Cardiac muscle cell (in vitro differentiated cells and primary cell): ENCODE results near the gene GDNF. TPM values are rescaled to one million over a fixed set of nuclear protein-coding genes. Genes with fewer than 3 reads are reported as not detected.
A peak's percentile ranks its signal among the peaks of the same experiment; 100 is the strongest.
"Not testable (repeated sequence)": the region's sequence is repeated elsewhere in the genome, so short reads cannot be mapped to it uniquely, and the experiment has no call there.

Source experiments
- DNase-seq, 2 donors: peaks; one replicate each; pipeline versions ENCODE4 v3.0.0 to v3.0.0-alpha.2; 2010 to 2017; ENCODE audit warnings: low read depth in 1 of 2, low spot score in 1 of 2
- H3K27ac ChIP-seq: fragments of 200-600 bp; sonication (generic); 2 replicates; pipeline ENCODE4 v1.5.1; 2016
- H3K27me3 ChIP-seq: fragments of 200-600 bp; sonication (generic); 2 replicates; pipeline ENCODE4 v1.6.0; 2016; ENCODE audit warnings: control low read depth
- H3K36me3 ChIP-seq: fragments of 200-600 bp; sonication (generic); 2 replicates; pipeline ENCODE4 v1.5.1; 2016; ENCODE audit warnings: control low read depth
- H3K4me1 ChIP-seq: fragments of 200-600 bp; sonication (generic); 2 replicates; pipeline ENCODE4 v1.8.1; 2017; ENCODE audit warnings: low read depth, mild to moderate bottlenecking, mixed run types
- H3K4me3 ChIP-seq: fragments of 200-600 bp; sonication (generic); 2 replicates; pipeline ENCODE4 v1.5.1; 2016; ENCODE audit warnings: mild to moderate bottlenecking
- H3K9me3 ChIP-seq: fragments of 200-600 bp; sonication (generic); 2 replicates; pipeline ENCODE4 v1.5.1; 2017; ENCODE audit warnings: low read depth, mild to moderate bottlenecking, control low read depth
- CTCF ChIP-seq: IDR thresholded peaks from 2 replicates; pipeline ENCODE4 v1.5.1; 2012; ENCODE audit warnings: low read depth, mild to moderate bottlenecking, low read length
- polyA plus RNA-seq: library from polyadenylated mRNA; unstranded; fragments of >200 nt; fragmentation: Nextera tagmentation; extraction: Ambion mirVana; gene quantifications from 2 replicates; pipeline ENCODE4 v1.2.1, GENCODE V29; 2016
- total RNA-seq: library from RNA; depleted of rRNA; stranded (reverse); fragments of >200 nt; gene quantifications from 2 replicates; pipeline ENCODE4 v1.2.3, GENCODE V29; 2016

GDNF gene
- total and polyA plus RNA-seq, 2 experiments from 2014 or later = not detected

GRCh38 chr5:37869216-37869615 lies 29.4 kb upstream of the GDNF start:
- H3K4me3 ChIP-seq = no peak overlapping the region
- H3K4me1 ChIP-seq = no peaks in the 10 kb centered on the region
- H3K9me3 ChIP-seq = no peaks in the 10 kb centered on the region
- H3K27ac ChIP-seq = no peak overlapping the region
- no peaks in the 10 kb centered on the region for H3K36me3 ChIP-seq
- DNase-seq = no peak
- no peak for TF ChIP-seq CTCF
- no peaks in the 10 kb centered on the region for H3K27me3 ChIP-seq

GRCh38 chr5:37867654-37868053 lies 27.8 kb upstream of the GDNF start:
- no peak overlapping the region for H3K27ac ChIP-seq

GRCh38 chr5:37862907-37863306 lies 23.1 kb upstream of the GDNF start:
- H3K36me3 ChIP-seq, H3K4me1 ChIP-seq, DNase-seq, H3K27me3 ChIP-seq, H3K4me3 ChIP-seq, H3K27ac ChIP-seq, H3K9me3 ChIP-seq: not testable (repeated sequence)

More at GRCh38 chr5:37867654-37868053, 27.8 kb upstream of the GDNF start:
- TF ChIP-seq CTCF = no peak
- Histone ChIP-seq H3K4me1 (no peaks in the 10 kb centered on the region), H3K4me3 (no peak overlapping the region), H3K9me3 (no peaks in the 10 kb centered on the region), H3K36me3 (no peaks in the 10 kb centered on the region), H3K27me3 (no peaks in the 10 kb centered on the region)
- DNase-seq = peak in 1 of 2 donors; percentile 37

- no peak overlapping the region for H3K27ac ChIP-seq
- no peaks in the 10 kb centered on the region for H3K9me3 ChIP-seq
- no peak for DNase-seq
- no peak for TF ChIP-seq CTCF
- no peaks in the 10 kb centered on the region for H3K27me3 ChIP-seq
- no peaks in the 10 kb centered on the region for H3K36me3 ChIP-seq
- H3K4me3 ChIP-seq = no peak overlapping the region
- no peaks in the 10 kb centered on the region for H3K4me1 ChIP-seq
Observed at GRCh38 chr5:37860206-37860605, 20.4 kb upstream of the GDNF start.

- Histone ChIP-seq H3K9me3 (no peaks in the 10 kb centered on the region), H3K36me3 (no peaks in the 10 kb centered on the region), H3K27ac (no peak overlapping the region), H3K4me3 (no peak overlapping the region), H3K4me1 (no peaks in the 10 kb centered on the region), H3K27me3 (no peaks in the 10 kb centered on the region)
- DNase-seq = no peak
- no peak for TF ChIP-seq CTCF
Observed at GRCh38 chr5:37859805-37860204, 20.0 kb upstream of the GDNF start.

- DNase-seq = no peak
- TF ChIP-seq CTCF = no peak
- H3K36me3 ChIP-seq = no peaks in the 10 kb centered on the region
Observed at GRCh38 chr5:37858250-37858649, 18.4 kb upstream of the GDNF start.

More at GRCh38 chr5:37858250-37858649, 18.4 kb upstream of the GDNF start:
- Histone ChIP-seq H3K27ac (no peak overlapping the region), H3K4me3 (no peak overlapping the region), H3K4me1 (no peaks in the 10 kb centered on the region), H3K9me3 (no peaks in the 10 kb centered on the region), H3K27me3 (no peaks in the 10 kb centered on the region)
